Measurements from ENCODE around the gene EP300.

EP300 gene

DNA sequence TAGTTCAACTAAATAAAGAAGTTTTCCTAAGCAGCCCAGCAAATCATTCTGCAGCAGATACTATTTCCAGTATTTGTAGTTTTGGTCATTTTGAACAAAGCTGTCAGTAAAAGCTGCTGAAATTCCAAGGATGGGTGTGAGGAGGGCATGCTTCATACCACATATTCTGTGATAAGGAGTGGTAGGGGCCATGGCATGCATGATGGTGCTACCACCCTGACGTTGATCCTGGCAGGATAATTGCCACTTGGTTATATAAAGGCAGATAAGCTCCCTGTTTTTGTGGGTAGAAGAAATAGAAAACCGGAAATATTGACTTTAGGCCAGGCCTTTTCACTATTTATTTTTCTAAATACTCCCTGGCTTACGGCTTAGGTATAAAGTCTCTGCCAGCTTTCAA is 79.6 kb downstream of the EP300 start:
- ATAC-seq (ENCODE audit: insufficient read depth, low read depth) (no peak), DNase-seq (no peak)
- H3K9ac ChIP-seq (ENCODE audit: low read depth, low read length), result no peak overlapping the region
- H3K4me2 ChIP-seq (ENCODE audit: insufficient read depth, low read length), result no peak overlapping the region
- H3K36me3 ChIP-seq (ENCODE audit: insufficient read depth, low read length), result peaks cover 97% of the 10 kb centered on the region
- no peaks in the 10 kb centered on the region for H3K27me3 ChIP-seq (ENCODE audit: insufficient read depth, low read length, poor library complexity)
- TF ChIP-seq, protein P1, sequence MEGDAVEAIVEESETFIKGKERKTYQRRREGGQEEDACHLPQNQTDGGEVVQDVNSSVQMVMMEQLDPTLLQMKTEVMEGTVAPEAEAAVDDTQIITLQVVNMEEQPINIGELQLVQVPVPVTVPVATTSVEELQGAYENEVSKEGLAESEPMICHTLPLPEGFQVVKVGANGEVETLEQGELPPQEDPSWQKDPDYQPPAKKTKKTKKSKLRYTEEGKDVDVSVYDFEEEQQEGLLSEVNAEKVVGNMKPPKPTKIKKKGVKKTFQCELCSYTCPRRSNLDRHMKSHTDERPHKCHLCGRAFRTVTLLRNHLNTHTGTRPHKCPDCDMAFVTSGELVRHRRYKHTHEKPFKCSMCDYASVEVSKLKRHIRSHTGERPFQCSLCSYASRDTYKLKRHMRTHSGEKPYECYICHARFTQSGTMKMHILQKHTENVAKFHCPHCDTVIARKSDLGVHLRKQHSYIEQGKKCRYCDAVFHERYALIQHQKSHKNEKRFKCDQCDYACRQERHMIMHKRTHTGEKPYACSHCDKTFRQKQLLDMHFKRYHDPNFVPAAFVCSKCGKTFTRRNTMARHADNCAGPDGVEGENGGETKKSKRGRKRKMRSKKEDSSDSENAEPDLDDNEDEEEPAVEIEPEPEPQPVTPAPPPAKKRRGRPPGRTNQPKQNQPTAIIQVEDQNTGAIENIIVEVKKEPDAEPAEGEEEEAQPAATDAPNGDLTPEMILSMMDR (IDR thresholded peaks at IDR 0.05; ENCODE audit: borderline replicate concordance, extremely low read depth, low read length, poor library complexity, severe bottlenecking), result no peak
- TF ChIP-seq EZH2 (IDR thresholded peaks at IDR 0.05; ENCODE audit: borderline replicate concordance, low read depth, low read length, severe bottlenecking), result no peak
- peaks cover 8% of the 10 kb centered on the region for H4K20me1 ChIP-seq (ENCODE audit: insufficient read depth, low read length)
- H3K4me1 ChIP-seq (ENCODE audit: insufficient read depth, low read length), result no peaks in the 10 kb centered on the region
- H3K79me2 ChIP-seq (ENCODE audit: insufficient read depth, low read length), result no peaks in the 10 kb centered on the region
- no peak overlapping the region for H3K4me3 ChIP-seq (ENCODE audit: low read depth in 1 of 2, low read length in 2 of 2)
- no peak overlapping the region for H3K27ac ChIP-seq (ENCODE audit: low read length)
- H3K9me3 ChIP-seq (ENCODE audit: insufficient read depth, low read length, severe bottlenecking), result no peaks in the 10 kb centered on the region
- H2AFZ ChIP-seq (ENCODE audit: low read depth, low read length), result no peak overlapping the region

DNA sequence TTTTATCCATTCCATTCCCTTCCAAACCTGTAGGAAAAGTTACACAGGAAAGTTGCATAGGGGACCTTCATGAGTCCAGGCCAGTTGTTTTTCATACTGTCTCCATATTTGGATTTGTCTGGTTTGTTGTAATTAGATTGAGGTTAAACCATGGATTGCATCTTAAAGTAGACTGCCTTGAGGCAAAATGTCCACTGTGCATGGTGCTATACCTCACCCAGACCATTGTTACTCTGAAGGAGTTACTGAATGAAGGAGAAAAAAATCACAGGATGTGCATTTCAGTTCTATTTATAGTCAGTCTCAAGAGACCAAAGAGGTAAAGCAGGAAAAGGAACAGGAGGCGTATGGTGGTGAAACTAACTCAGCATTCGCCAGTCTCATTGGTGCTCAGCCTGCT is 83.2 kb downstream of the EP300 start:
- H3K36me3 ChIP-seq (ENCODE audit: insufficient read depth, low read length), result peaks cover 90% of the 10 kb centered on the region

DNA sequence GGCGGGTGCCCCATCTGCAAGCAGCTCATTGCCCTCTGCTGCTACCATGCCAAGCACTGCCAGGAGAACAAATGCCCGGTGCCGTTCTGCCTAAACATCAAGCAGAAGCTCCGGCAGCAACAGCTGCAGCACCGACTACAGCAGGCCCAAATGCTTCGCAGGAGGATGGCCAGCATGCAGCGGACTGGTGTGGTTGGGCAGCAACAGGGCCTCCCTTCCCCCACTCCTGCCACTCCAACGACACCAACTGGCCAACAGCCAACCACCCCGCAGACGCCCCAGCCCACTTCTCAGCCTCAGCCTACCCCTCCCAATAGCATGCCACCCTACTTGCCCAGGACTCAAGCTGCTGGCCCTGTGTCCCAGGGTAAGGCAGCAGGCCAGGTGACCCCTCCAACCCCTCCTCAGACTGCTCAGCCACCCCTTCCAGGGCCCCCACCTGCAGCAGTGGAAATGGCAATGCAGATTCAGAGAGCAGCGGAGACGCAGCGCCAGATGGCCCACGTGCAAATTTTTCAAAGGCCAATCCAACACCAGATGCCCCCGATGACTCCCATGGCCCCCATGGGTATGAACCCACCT is 84.7 kb downstream of the EP300 start:
- no peak overlapping the region for H3K27ac ChIP-seq (ENCODE audit: low read length)
- no peaks in the 10 kb centered on the region for H3K27me3 ChIP-seq (ENCODE audit: insufficient read depth, low read length, poor library complexity)
- H3K36me3 ChIP-seq (ENCODE audit: insufficient read depth, low read length), result peaks cover 78% of the 10 kb centered on the region
- H3K9ac ChIP-seq (ENCODE audit: low read depth, low read length), result no peak overlapping the region
- no peak for DNase-seq
- H2AFZ ChIP-seq (ENCODE audit: low read depth, low read length), result no peak overlapping the region
- peaks cover 20% of the 10 kb centered on the region for H4K20me1 ChIP-seq (ENCODE audit: insufficient read depth, low read length)
- TF ChIP-seq EZH2 (IDR thresholded peaks at IDR 0.05; ENCODE audit: borderline replicate concordance, low read depth, low read length, severe bottlenecking), result no peak
- TF ChIP-seq, protein P1 (IDR thresholded peaks at IDR 0.05; ENCODE audit: borderline replicate concordance, extremely low read depth, low read length, poor library complexity, severe bottlenecking), result no peak
- no peaks in the 10 kb centered on the region for H3K9me3 ChIP-seq (ENCODE audit: insufficient read depth, low read length, severe bottlenecking)
- H3K4me3 ChIP-seq (ENCODE audit: low read depth in 1 of 2, low read length in 2 of 2), result no peak overlapping the region
- H3K4me1 ChIP-seq (ENCODE audit: insufficient read depth, low read length), result no peaks in the 10 kb centered on the region
- H3K79me2 ChIP-seq (ENCODE audit: insufficient read depth, low read length), result no peaks in the 10 kb centered on the region
- ATAC-seq (ENCODE audit: insufficient read depth, low read depth), result no peak
- no peak overlapping the region for H3K4me2 ChIP-seq (ENCODE audit: insufficient read depth, low read length)

More for the DNA sequence above, 83.2 kb downstream of the EP300 start:
- Histone ChIP-seq H3K27me3 (ENCODE audit: insufficient read depth, low read length, poor library complexity) (no peaks in the 10 kb centered on the region), H3K9ac (ENCODE audit: low read depth, low read length) (no peak overlapping the region), H3K9me3 (ENCODE audit: insufficient read depth, low read length, severe bottlenecking) (no peaks in the 10 kb centered on the region), H4K20me1 (ENCODE audit: insufficient read depth, low read length) (peaks cover 18% of the 10 kb centered on the region), H3K4me1 (ENCODE audit: insufficient read depth, low read length) (no peaks in the 10 kb centered on the region), H2AFZ (ENCODE audit: low read depth, low read length) (no peak overlapping the region), H3K27ac (ENCODE audit: low read length) (no peak overlapping the region), H3K79me2 (ENCODE audit: insufficient read depth, low read length) (no peaks in the 10 kb centered on the region), H3K4me3 (ENCODE audit: low read depth in 1 of 2, low read length in 2 of 2) (no peak overlapping the region), H3K4me2 (ENCODE audit: insufficient read depth, low read length) (no peak overlapping the region)
- TF ChIP-seq EZH2 (IDR thresholded peaks at IDR 0.05; ENCODE audit: borderline replicate concordance, low read depth, low read length, severe bottlenecking), result no peak
- TF ChIP-seq, protein P1 (IDR thresholded peaks at IDR 0.05; ENCODE audit: borderline replicate concordance, extremely low read depth, low read length, poor library complexity, severe bottlenecking), result no peak
- DNase-seq (no peak), ATAC-seq (ENCODE audit: insufficient read depth, low read depth) (no peak)

All from DND-41 (cell line).